ENCODE data around the gene CEACAM7.

The CEACAM7 gene

DNA sequence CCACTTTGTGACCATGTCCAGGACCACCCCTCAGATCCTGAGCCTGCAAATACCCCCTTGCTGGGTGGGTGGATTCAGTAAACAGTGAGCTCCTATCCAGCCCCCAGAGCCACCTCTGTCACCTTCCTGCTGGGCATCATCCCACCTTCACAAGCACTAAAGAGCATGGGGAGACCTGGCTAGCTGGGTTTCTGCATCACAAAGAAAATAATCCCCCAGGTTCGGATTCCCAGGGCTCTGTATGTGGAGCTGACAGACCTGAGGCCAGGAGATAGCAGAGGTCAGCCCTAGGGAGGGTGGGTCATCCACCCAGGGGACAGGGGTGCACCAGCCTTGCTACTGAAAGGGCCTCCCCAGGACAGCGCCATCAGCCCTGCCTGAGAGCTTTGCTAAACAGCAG is 7.7 kb upstream of the CEACAM7 start:
- ATAC-seq (replicated peaks) (no peak), DNase-seq (no peak)
- H3K4me1 Mint-ChIP-seq, result peaks cover 10 to 12% of the 10 kb centered on the region in 2 donors
- peaks cover 6 to 16% of the 10 kb centered on the region in 2 donors for H3K9me3 Mint-ChIP-seq
- no peak overlapping the region for H3K27ac Mint-ChIP-seq
- H3K27me3 Mint-ChIP-seq, result peaks cover 54 to 72% of the 10 kb centered on the region in 2 donors
- H3K4me3 Mint-ChIP-seq, result no peak overlapping the region
- H3K36me3 Mint-ChIP-seq, result peaks cover 2 to 3% of the 10 kb centered on the region in 2 donors

DNA sequence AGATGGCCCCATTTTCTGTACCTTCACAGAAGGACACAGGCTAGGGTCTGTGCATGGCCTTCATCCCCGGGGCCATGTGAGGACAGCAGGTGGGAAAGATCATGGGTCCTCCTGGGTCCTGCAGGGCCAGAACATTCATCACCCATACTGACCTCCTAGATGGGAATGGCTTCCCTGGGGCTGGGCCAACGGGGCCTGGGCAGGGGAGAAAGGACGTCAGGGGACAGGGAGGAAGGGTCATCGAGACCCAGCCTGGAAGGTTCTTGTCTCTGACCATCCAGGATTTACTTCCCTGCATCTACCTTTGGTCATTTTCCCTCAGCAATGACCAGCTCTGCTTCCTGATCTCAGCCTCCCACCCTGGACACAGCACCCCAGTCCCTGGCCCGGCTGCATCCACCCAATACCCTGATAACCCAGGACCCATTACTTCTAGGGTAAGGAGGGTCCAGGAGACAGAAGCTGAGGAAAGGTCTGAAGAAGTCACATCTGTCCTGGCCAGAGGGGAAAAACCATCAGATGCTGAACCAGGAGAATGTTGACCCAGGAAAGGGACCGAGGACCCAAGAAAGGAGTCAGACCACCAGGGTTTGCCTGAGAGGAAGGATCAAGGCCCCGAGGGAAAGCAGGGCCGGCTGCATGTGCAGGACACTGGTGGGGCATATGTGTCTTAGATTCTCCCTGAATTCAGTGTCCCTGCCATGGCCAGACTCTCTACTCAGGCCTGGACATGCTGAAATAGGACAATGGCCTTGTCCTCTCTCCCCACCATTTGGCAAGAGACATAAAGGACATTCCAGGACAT is 7.0 kb upstream of the CEACAM7 start:
- Mint-ChIP-seq H3K9me3 (peaks cover 6 to 16% of the 10 kb centered on the region in 2 donors), H3K36me3 (peaks cover 2 to 3% of the 10 kb centered on the region in 2 donors), H3K4me3 (no peak overlapping the region), H3K27me3 (peaks cover 54 to 73% of the 10 kb centered on the region in 2 donors), H3K27ac (no peak overlapping the region), H3K4me1 (peaks cover 10 to 12% of the 10 kb centered on the region in 2 donors)
- ATAC-seq (replicated peaks) (no peak), DNase-seq (no peak)

DNA sequence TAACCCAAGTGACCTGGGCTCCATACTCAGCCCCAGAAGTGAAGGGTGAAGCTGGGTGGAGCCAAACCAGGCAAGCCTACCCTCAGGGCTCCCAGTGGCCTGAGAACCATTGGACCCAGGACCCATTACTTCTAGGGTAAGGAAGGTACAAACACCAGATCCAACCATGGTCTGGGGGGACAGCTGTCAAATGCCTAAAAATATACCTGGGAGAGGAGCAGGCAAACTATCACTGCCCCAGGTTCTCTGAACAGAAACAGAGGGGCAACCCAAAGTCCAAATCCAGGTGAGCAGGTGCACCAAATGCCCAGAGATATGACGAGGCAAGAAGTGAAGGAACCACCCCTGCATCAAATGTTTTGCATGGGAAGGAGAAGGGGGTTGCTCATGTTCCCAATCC is 6.1 kb upstream of the CEACAM7 start:
- H3K4me3 Mint-ChIP-seq, result no peak overlapping the region
- no peak overlapping the region for H3K27ac Mint-ChIP-seq
- peaks cover 6 to 16% of the 10 kb centered on the region in 2 donors for H3K9me3 Mint-ChIP-seq
- H3K36me3 Mint-ChIP-seq, result peaks cover 2 to 3% of the 10 kb centered on the region in 2 donors
- H3K4me1 Mint-ChIP-seq, result peaks cover 7 to 9% of the 10 kb centered on the region in 2 donors
- no peak for DNase-seq
- ATAC-seq (replicated peaks), result no peak
- H3K27me3 Mint-ChIP-seq, result peaks cover 50 to 67% of the 10 kb centered on the region in 2 donors

DNA sequence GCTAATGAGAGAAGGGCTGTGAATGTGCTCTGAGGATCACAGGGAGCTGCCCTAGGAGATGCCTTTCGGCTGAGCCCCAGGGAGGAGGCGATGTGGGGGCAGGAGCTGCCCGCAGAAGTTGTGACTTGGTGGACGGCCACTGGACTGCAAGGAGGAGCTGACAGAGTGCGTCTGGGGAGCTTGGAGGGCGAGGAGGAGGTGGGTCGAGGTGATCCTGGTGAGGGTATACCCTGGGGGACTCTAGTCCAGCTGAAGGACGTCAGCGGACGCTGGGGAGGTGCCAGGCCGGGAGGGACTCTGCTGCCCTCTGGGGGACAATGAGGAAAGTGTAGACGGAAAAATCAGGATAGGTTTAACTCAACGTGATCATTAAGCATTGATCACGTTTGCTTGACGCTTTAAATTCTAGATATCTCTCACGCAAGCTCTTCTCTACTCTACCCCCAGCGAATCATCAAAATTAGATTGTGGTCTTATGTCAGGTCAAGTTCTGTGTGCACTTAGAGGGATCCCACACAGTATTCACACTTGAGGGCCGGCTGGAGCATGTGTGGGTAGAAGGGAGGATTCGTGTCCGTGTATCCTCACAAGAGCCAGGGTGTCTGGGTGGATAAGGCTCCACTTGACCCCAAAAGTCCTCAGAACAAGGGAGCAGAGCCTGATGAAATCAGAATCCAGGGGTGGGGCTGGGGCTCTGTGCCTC is 3.3 kb upstream of the CEACAM7 start:
- peaks cover 39 to 73% of the 10 kb centered on the region in 2 donors for H3K27me3 Mint-ChIP-seq
- peaks cover 0 to 4% of the 10 kb centered on the region in 2 donors for H3K4me1 Mint-ChIP-seq
- ATAC-seq (replicated peaks), result peak; percentile 50 to 58
- H3K4me3 Mint-ChIP-seq, result no peak overlapping the region
- no peak for DNase-seq
- H3K36me3 Mint-ChIP-seq, result peaks cover 2 to 3% of the 10 kb centered on the region in 2 donors
- no peak overlapping the region for H3K27ac Mint-ChIP-seq
- H3K9me3 Mint-ChIP-seq, result peaks cover 6 to 16% of the 10 kb centered on the region in 2 donors

DNA sequence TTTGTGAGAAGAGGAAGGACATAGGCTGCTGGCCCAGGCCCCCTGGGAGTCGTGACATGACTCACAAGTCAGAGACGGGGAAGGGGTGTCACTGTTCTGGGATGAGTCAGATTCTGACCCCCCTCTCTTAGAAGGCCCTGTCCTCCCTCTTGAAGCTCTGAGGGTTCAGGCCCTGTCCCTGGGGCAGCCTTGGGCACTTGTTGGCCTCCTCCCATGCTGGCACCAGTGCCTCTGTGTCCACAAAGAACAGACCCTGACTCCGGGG is 2.7 kb upstream of the CEACAM7 start:
- no peak overlapping the region for H3K27ac Mint-ChIP-seq
- DNase-seq (no peak), ATAC-seq (replicated peaks) (peak in 1 of 2 donors; percentile 64)
- peaks cover 0 to 4% of the 10 kb centered on the region in 2 donors for H3K4me1 Mint-ChIP-seq
- H3K9me3 Mint-ChIP-seq, result peaks cover 6 to 16% of the 10 kb centered on the region in 2 donors
- H3K27me3 Mint-ChIP-seq, result peaks cover 35 to 66% of the 10 kb centered on the region in 2 donors
- no peak overlapping the region for H3K4me3 Mint-ChIP-seq
- peaks cover 2 to 3% of the 10 kb centered on the region in 2 donors for H3K36me3 Mint-ChIP-seq

DNA sequence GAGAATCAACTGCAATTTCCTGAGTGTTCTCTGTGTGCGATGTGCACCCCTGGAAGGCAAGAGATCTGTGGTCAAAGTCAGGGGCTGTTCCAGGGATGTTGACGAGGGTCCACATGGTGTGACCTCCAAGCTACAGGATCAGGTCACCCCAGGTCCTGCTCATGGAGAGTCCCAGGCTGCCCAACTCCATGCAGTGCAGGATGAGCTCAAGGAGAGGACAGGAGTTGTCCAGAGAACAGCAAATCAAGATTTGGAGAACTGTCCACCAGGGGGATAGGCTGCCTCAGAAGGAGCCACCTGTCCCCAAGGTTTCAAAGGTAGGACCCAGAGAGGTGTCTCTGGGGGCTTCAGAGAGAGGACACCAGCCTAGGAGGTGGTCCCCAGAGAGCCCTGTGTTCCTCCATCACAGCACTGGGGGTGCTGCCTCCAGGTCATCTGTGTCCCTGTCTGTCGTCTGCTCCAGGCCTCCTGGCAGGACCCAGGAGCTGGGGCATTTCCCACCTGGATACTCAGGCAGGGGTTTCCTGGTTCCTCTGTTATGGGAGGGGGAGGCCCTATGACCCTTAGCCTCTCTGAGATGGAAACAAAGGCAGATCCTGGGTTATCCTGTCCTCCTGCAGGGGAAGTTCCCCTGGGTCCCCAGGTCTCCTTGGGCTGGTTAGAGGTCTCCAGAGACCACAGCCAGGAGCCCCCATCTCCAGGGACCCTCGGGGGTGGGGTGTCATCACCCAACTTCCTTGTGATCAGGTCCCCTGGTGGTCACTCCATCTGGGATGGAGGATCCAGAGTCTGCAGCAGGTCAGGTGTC is 2.1 kb upstream of the CEACAM7 start:
- Mint-ChIP-seq H3K4me3 (no peak overlapping the region), H3K4me1 (peaks cover 0 to 4% of the 10 kb centered on the region in 2 donors), H3K9me3 (peaks cover 6 to 16% of the 10 kb centered on the region in 2 donors), H3K27me3 (peaks cover 34 to 62% of the 10 kb centered on the region in 2 donors), H3K27ac (peak overlapping the region; percentile 81), H3K36me3 (peaks cover 0 to 3% of the 10 kb centered on the region in 2 donors)
- ATAC-seq (replicated peaks), result no peak
- DNase-seq, result no peak

DNA sequence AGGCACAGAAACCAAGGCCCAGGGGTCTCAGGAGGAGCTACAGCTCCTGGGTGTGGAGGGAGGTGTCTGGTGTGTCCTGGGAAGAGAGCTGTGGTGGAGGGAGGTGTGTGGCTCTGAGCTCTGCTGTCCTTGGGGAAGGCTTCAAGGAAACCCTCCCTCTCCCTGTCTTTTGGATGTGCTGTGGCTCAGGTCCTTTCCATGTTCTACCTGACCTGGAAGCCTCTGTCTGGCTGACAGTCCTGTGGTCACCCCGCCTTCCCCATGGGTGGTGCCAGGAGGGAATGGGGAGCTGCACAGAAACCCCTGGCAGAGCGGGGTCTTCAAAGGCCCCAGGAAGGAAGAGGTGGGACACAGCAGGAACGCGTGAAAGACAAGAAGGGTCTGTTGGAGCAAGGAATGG is 617 bp upstream of the CEACAM7 start:
- Mint-ChIP-seq H3K27ac (no peak overlapping the region), H3K4me3 (no peak overlapping the region), H3K27me3 (peaks cover 28 to 57% of the 10 kb centered on the region in 2 donors), H3K36me3 (peaks cover 0 to 3% of the 10 kb centered on the region in 2 donors), H3K9me3 (peaks cover 6 to 16% of the 10 kb centered on the region in 2 donors), H3K4me1 (peaks cover 0 to 4% of the 10 kb centered on the region in 2 donors)
- ATAC-seq (replicated peaks), result no peak
- DNase-seq, result no peak

DNA sequence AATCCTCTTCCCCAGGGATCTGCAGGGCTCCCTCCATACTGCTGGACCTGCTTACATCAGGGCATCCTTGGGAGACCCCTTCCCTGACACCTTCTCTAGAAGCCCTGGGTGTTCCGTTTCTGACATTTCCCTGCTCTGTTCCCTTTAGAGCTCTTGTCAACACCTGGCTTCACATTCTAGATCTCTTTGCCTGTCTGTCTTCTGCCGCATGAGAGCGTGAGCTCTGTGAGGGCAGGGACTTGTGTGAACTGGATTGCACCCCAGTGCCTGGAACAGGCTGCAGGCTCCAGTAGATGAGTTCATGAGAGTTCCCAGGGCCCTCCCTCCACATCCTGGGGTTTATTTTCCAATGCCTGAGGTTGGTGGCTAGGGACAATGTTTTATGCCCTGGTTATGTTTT is 651 bp downstream of the CEACAM7 start:
- ATAC-seq (replicated peaks), result no peak

DNA sequence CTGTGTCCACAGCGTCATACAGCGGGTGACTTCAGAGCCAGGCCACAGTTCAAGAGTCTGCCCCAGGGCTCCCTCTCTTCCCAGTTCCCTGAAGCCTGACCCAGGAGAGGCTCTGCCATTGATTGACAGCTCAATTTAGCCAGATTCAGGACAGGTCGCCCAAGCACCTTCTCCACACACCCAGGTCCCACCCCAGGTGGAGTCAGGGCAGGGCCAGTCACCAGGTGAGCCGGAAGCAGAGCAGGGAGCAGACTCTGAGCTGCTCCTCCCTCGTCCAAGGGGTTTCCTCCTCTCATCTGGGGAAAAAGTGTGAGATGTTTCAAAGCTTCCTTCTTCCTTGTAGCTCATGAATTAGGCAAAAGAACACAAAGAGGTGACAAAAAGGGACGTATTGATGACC is 5.6 kb downstream of the CEACAM7 start:
- H3K9me3 Mint-ChIP-seq, result no peaks in the 10 kb centered on the region
- no peak overlapping the region for H3K27ac Mint-ChIP-seq
- H3K27me3 Mint-ChIP-seq, result peaks cover 28 to 41% of the 10 kb centered on the region in 2 donors
- no peaks in the 10 kb centered on the region for H3K4me1 Mint-ChIP-seq
- DNase-seq (no peak), ATAC-seq (replicated peaks) (no peak)
- H3K36me3 Mint-ChIP-seq, result no peaks in the 10 kb centered on the region
- H3K4me3 Mint-ChIP-seq, result no peak overlapping the region

More for the DNA sequence above, 651 bp downstream of the CEACAM7 start:
- H3K36me3 Mint-ChIP-seq, result peaks cover 0 to 3% of the 10 kb centered on the region in 2 donors
- H3K4me1 Mint-ChIP-seq, result peaks cover 0 to 4% of the 10 kb centered on the region in 2 donors
- H3K4me3 Mint-ChIP-seq, result no peak overlapping the region
- H3K9me3 Mint-ChIP-seq, result peaks cover 2 to 6% of the 10 kb centered on the region in 2 donors
- H3K27me3 Mint-ChIP-seq, result peaks cover 32 to 59% of the 10 kb centered on the region in 2 donors
- DNase-seq, result no peak
- no peak overlapping the region for H3K27ac Mint-ChIP-seq

DNA sequence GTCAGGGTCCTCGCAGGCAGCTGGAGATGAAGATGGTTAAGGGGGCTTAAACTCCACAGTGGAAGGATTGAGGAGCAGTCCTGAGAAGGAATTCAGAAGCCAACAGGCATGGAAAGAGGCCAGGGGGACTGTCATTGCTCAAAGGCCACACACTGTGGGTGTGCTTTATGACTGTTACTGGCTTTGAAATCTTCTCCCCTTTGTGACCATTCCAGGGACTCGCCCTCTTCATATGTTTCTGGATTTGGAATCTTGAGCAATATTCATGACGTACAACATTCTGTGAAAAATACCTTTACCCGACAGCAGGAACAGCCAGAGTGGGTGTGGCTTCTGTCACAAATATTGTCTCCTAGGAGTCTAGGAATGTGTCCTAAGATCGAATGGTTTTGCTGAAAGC is 16.6 kb downstream of the CEACAM7 start:
- DNase-seq, result no peak
- Mint-ChIP-seq H3K27ac (no peak overlapping the region), H3K4me3 (no peak overlapping the region), H3K36me3 (peaks cover 0 to 6% of the 10 kb centered on the region in 2 donors), H3K9me3 (peaks cover 1 to 9% of the 10 kb centered on the region in 2 donors), H3K4me1 (peaks cover 2 to 9% of the 10 kb centered on the region in 2 donors), H3K27me3 (peaks cover 44 to 54% of the 10 kb centered on the region in 2 donors)
- no peak for ATAC-seq (replicated peaks)

DNA sequence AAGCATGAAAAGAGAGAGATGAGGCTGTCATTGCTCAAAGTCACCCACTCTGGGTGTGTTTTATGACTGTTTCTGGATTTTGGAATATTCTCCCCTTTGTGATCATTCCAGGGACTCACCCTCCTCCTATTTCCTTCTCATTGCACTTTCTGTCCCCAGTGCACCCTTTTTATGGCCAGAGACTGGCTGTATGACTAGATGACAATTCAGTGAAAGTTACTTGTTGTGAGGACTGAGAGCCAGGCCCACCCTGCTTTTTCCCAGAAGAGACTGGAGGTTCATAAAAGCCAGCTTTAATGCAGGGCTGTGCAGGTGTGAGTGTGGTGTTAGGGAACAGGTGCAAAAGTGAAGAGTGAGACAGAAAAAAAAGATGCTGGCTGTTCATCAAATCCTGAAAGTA is 17.3 kb downstream of the CEACAM7 start:
- H3K36me3 Mint-ChIP-seq, result peaks cover 0 to 6% of the 10 kb centered on the region in 2 donors
- H3K4me3 Mint-ChIP-seq, result no peak overlapping the region
- no peak for ATAC-seq (replicated peaks)
- H3K4me1 Mint-ChIP-seq, result peaks cover 2 to 9% of the 10 kb centered on the region in 2 donors
- H3K9me3 Mint-ChIP-seq, result peaks cover 6 to 9% of the 10 kb centered on the region in 2 donors
- no peak for DNase-seq
- peaks cover 43 to 54% of the 10 kb centered on the region in 2 donors for H3K27me3 Mint-ChIP-seq
- H3K27ac Mint-ChIP-seq, result no peak overlapping the region

DNA sequence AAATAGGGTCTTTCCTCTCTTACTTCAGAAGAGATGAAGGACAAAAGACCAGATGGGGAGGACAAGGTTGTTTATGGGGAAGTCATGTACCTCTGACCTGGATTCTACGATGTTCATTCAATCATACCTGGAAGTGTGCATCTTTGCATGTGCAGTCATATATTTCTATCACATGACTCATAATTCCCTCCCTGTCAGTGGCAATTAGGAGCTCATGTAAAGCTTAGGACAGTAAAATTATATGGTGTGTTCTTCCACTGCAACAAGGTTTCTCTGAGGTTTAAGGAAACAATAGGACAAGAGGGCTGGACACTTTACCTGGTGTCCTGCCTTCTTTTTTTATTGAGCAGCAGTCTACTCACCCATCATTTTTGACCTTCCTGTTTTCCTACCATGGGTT is 19.8 kb downstream of the CEACAM7 start:
- peaks cover 15 to 21% of the 10 kb centered on the region in 2 donors for H3K9me3 Mint-ChIP-seq
- H3K27ac Mint-ChIP-seq, result no peak overlapping the region
- H3K27me3 Mint-ChIP-seq, result peaks cover 45 to 51% of the 10 kb centered on the region in 2 donors
- H3K36me3 Mint-ChIP-seq, result peaks cover 0 to 10% of the 10 kb centered on the region in 2 donors
- DNase-seq, result no peak
- peaks cover 2 to 9% of the 10 kb centered on the region in 2 donors for H3K4me1 Mint-ChIP-seq
- ATAC-seq (replicated peaks), result no peak
- H3K4me3 Mint-ChIP-seq, result no peak overlapping the region

DNA sequence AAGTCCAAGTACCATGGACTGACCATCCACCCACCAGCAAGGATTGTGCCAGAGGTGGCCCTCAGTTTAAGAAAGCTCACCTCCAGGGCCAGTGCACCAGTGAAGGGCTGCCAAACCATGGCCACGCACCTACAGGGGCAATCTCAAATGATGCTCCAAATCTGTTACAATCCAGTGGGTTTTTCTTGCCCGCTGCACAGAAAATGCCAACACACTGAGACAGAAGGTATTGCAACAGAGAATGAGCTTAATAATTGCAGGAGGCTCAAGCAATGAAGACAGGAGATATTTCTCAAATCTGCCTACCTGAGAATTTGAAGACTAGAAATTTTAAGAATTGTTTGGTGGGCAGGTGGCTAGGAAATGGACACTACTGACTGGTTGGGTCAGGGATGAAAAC is 22.0 kb downstream of the CEACAM7 start:
- Mint-ChIP-seq H3K4me1 (no peaks in the 10 kb centered on the region), H3K36me3 (peaks cover 0 to 6% of the 10 kb centered on the region in 2 donors), H3K27ac (no peak overlapping the region), H3K9me3 (peaks cover 18 to 23% of the 10 kb centered on the region in 2 donors), H3K4me3 (no peak overlapping the region), H3K27me3 (peaks cover 50 to 57% of the 10 kb centered on the region in 2 donors)
- no peak for DNase-seq
- no peak for ATAC-seq (replicated peaks)

DNA sequence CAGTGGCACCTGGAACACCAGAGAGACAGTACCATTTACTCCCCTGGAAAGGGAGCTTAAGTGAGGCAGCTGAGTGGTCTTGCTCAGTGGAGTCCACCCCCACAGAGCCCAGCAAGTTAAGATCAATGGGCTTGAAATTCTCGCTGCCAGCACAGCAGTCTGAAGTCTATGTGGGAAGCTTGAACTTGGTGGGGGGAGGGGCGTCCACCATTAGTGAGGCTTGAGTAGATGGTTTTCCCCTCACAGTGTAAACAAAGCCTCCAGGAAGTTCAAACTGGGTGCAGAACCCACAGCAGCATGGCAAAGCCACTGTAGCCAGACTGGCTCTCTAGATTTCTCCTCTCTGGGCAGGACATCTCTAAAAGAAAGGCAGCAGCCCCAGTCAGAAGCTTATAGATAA is 30.9 kb downstream of the CEACAM7 start:
- Mint-ChIP-seq H3K27me3 (peaks cover 78 to 83% of the 10 kb centered on the region in 2 donors), H3K27ac (no peak overlapping the region), H3K4me3 (no peak overlapping the region), H3K9me3 (peaks cover 6 to 9% of the 10 kb centered on the region in 2 donors), H3K36me3 (peaks cover 0 to 4% of the 10 kb centered on the region in 2 donors), H3K4me1 (peaks cover 0 to 3% of the 10 kb centered on the region in 2 donors)
- no peak for DNase-seq
- ATAC-seq (replicated peaks), result no peak
